Stimulated activated CD8-positive, alpha-beta memory T cell treated with anti-CD3 and anti-CD28 coated beads, Interleukin-7, amount 100 ng/mL, for 48 hours (primary cell): ENCODE measurements around the gene TBC1D7.
A peak's percentile ranks its signal among the peaks of the same experiment; 100 is the strongest.

ENCODE experiments used
- DNase-seq, 2 donors: peaks; one replicate each; pipeline ENCODE4 v3.0.0-alpha.2; 2020; ENCODE audit warnings: low read depth in 1 of 2; ENCODE audit errors: extremely low read depth in 1 of 2

The TBC1D7 gene

GRCh38 chr6:13273931-13274706 is 54.2 kb downstream of the TBC1D7 start:
- peak; percentile 30 to 66 for DNase-seq

- no peak for DNase-seq
Observed at GRCh38 chr6:13273202-13273930, 55.0 kb downstream of the TBC1D7 start.

GRCh38 chr6:13272131-13273046 is 55.9 kb downstream of the TBC1D7 start:
- DNase-seq = no peak

- DNase-seq = no peak
Observed at GRCh38 chr6:13268913-13269518, 59.3 kb downstream of the TBC1D7 start.

GRCh38 chr6:13267142-13267651 is 61.1 kb downstream of the TBC1D7 start:
- DNase-seq = no peak

- no peak for DNase-seq
Observed at GRCh38 chr6:13263669-13264068, 64.7 kb downstream of the TBC1D7 start.

GRCh38 chr6:13262302-13263230 is 65.8 kb downstream of the TBC1D7 start:
- DNase-seq = no peak

- no peak for DNase-seq
Observed at GRCh38 chr6:13261464-13261994, 66.8 kb downstream of the TBC1D7 start.

- DNase-seq = no peak
Observed at GRCh38 chr6:13260831-13261230, 67.5 kb downstream of the TBC1D7 start.

GRCh38 chr6:13260101-13260598 is 68.2 kb downstream of the TBC1D7 start:
- DNase-seq = no peak

GRCh38 chr6:13259393-13259792 is 68.9 kb downstream of the TBC1D7 start:
- DNase-seq = no peak

- DNase-seq = no peak
Observed at GRCh38 chr6:13256266-13257001, 71.9 kb downstream of the TBC1D7 start.
